H1 (cell line): ENCODE measurements around the gene SPDEF. TPM values are rescaled to one million over a fixed set of nuclear protein-coding genes. Genes with fewer than 3 reads are reported as not detected.
A peak's percentile ranks its signal among the peaks of the same experiment; 100 is the strongest.

Source experiments
- CTCF ChIA-PET: fragments of 300-600 bp; sonication (Branson Sonifier 250); formaldehyde crosslinking; loops from one replicate; lab custom pipeline; 2021; ENCODE audit not compliant: partially characterized antibody; lab: Charles Lee
- POLR2A ChIA-PET: fragments of 300-600 bp; sonication (Branson Sonifier 250); formaldehyde crosslinking; loops from one replicate; lab custom pipeline; 2021; ENCODE audit warnings: inconsistent platforms; ENCODE audit not compliant: partially characterized antibody; lab: Charles Lee
- DNase-seq, 2 experiments: peaks; one replicate each; pipeline versions ENCODE4 v3.0.0 to v3.0.0-alpha.2; 2010 to 2022; ENCODE audit warnings: low spot score in 2 of 2, low read depth in 1 of 2, mixed read lengths in 1 of 2
- FAIRE-seq: peaks from 2 replicates; lab custom pipeline; 2011; peaks lifted over from hg19 to GRCh38; lab: Jason Lieb, UNC
- H2AFZ ChIP-seq: 2 replicates; pipeline ENCODE4 v1.8.1; 2012; ENCODE audit warnings: low read length, inconsistent platforms
- H2AK5ac ChIP-seq: 2 replicates; pipeline ENCODE4 v1.6.1; 2013; ENCODE audit warnings: low read depth, low read length
- H2BK120ac ChIP-seq: replicated peaks from 2 replicates; pipeline ENCODE3; 2013; ENCODE audit warnings: low read depth, low read length, inconsistent platforms
- H2BK12ac ChIP-seq: 2 replicates; pipeline ENCODE4 v1.6.1; 2013; ENCODE audit warnings: low read depth, low read length
- H2BK15ac ChIP-seq: 2 replicates; pipeline ENCODE4 v1.6.1; 2013; ENCODE audit warnings: low read length
- H2BK20ac ChIP-seq: 2 replicates; pipeline ENCODE4 v1.6.1; 2013; ENCODE audit warnings: low read length
- H2BK5ac ChIP-seq: 2 replicates; pipeline ENCODE4 v1.6.1; 2013; ENCODE audit warnings: low read depth, low read length
- H3K14ac ChIP-seq: 2 replicates; pipeline ENCODE4 v1.6.1; 2013; ENCODE audit warnings: inconsistent platforms; ENCODE audit not compliant: insufficient read length
- H3K18ac ChIP-seq: 2 replicates; pipeline ENCODE4 v1.6.1; 2013; ENCODE audit warnings: low read length; ENCODE audit errors: extremely low read depth
- H3K23ac ChIP-seq: 2 replicates; pipeline ENCODE4 v1.6.1; 2013; ENCODE audit warnings: inconsistent platforms; ENCODE audit not compliant: insufficient read length
- H3K23me2 ChIP-seq: 2 replicates; pipeline ENCODE4 v1.6.1; 2013; ENCODE audit warnings: low read depth, low read length
- H3K27ac ChIP-seq: 2 replicates; pipeline ENCODE4 v1.6.1; 2011; ENCODE audit warnings: low read depth, low read length, inconsistent platforms
- H3K27me3 ChIP-seq, 4 experiments: replicated peaks in 1 of 4; 1 replicate in 1 of 4; 2 replicates in 3 of 4; pipeline versions ENCODE4 v1.6.1 to v1.8.1; 2011 to 2013; ENCODE audit warnings: low read length in 3 of 4, mild to moderate bottlenecking in 3 of 4, inconsistent platforms in 2 of 4, mixed read lengths in 2 of 4, moderate library complexity in 1 of 4; ENCODE audit not compliant: control insufficient read depth in 3 of 4, insufficient read depth in 3 of 4; ENCODE audit errors: extremely low read depth in 1 of 4
- H3K36me3 ChIP-seq, 4 experiments: 2 replicates each; pipeline versions ENCODE4 v1.6.1 to v1.8.1; 2011 to 2013; ENCODE audit warnings: mild to moderate bottlenecking in 4 of 4, low read length in 3 of 4, moderate library complexity in 2 of 4, control low read depth in 1 of 4, inconsistent platforms in 1 of 4; ENCODE audit not compliant: insufficient read depth in 4 of 4, control insufficient read depth in 2 of 4
- H3K4ac ChIP-seq: replicated peaks from 2 replicates; pipeline ENCODE3; 2013; ENCODE audit warnings: low read length, low read depth, mixed read lengths, inconsistent platforms; ENCODE audit not compliant: insufficient read length
- H3K4me1 ChIP-seq, 4 experiments: replicated peaks in 1 of 4; 1 replicate in 1 of 4; 2 replicates in 3 of 4; pipeline versions ENCODE4 v1.6.1 to v1.8.1; 2011 to 2013; ENCODE audit warnings: low read length in 3 of 4, inconsistent platforms in 2 of 4, mixed read lengths in 1 of 4; ENCODE audit not compliant: insufficient read depth in 4 of 4, control insufficient read depth in 3 of 4
- H3K4me2 ChIP-seq, 2 experiments: 2 replicates each; pipeline versions ENCODE4 v1.6.1 to v1.8.1; 2011 to 2013; ENCODE audit warnings: low read depth in 2 of 2, low read length in 2 of 2, control low read depth in 1 of 2, inconsistent platforms in 1 of 2, mild to moderate bottlenecking in 1 of 2; ENCODE audit not compliant: insufficient read depth in 1 of 2
- H3K4me3 ChIP-seq, 4 experiments: fragments of 200-600, 300-600 bp in 1 of 4; sonication (generic), shearing (Covaris generic), sonication (Bioruptor Twin) in 1 of 4; 2 replicates each; pipeline versions ENCODE4 v1.5.1 to v1.8.1; 2011 to 2016; ENCODE audit warnings: low read length in 4 of 4, low read depth in 3 of 4, control low read depth in 2 of 4, inconsistent platforms in 2 of 4, mild to moderate bottlenecking in 2 of 4, mixed read lengths in 1 of 4, moderate library complexity in 1 of 4; ENCODE audit not compliant: insufficient read depth in 2 of 4; ENCODE audit errors: extremely low read depth in 1 of 4
- H3K56ac ChIP-seq: replicated peaks from 2 replicates; pipeline ENCODE3; 2013; ENCODE audit warnings: low read depth, mild to moderate bottlenecking, mixed read lengths, low read length, inconsistent platforms; ENCODE audit not compliant: insufficient read length
- H3K79me1 ChIP-seq: 2 replicates; pipeline ENCODE4 v1.6.1; 2013; ENCODE audit warnings: low read depth, low read length, control low read depth
- H3K79me2 ChIP-seq, 2 experiments: 2 replicates each; pipeline versions ENCODE4 v1.6.1 to v1.8.1; 2012 to 2013; ENCODE audit warnings: low read length in 2 of 2, mild to moderate bottlenecking in 2 of 2, inconsistent platforms in 1 of 2; ENCODE audit not compliant: insufficient read depth in 2 of 2, control insufficient read depth in 1 of 2
- H3K9ac ChIP-seq, 4 experiments: replicated peaks in 1 of 4; 1 replicate in 1 of 4; 2 replicates in 3 of 4; pipeline versions ENCODE4 v1.6.1 to v1.8.1; 2011 to 2013; ENCODE audit warnings: low read depth in 3 of 4, low read length in 3 of 4, control low read depth in 2 of 4, mild to moderate bottlenecking in 2 of 4, moderate library complexity in 2 of 4, inconsistent platforms in 1 of 4; ENCODE audit errors: extremely low read depth in 1 of 4
- H3K9me3 ChIP-seq, 2 experiments: 2 replicates each; pipeline versions ENCODE4 v1.6.1 to v1.8.1; 2012 to 2013; ENCODE audit warnings: mild to moderate bottlenecking in 2 of 2, moderate library complexity in 2 of 2, control low read depth in 1 of 2, inconsistent platforms in 1 of 2, low read depth in 1 of 2, low read length in 1 of 2, mixed read lengths in 1 of 2; ENCODE audit not compliant: insufficient read depth in 2 of 2
- H4K20me1 ChIP-seq, 2 experiments: replicated peaks in 1 of 2; 2 replicates each; pipeline versions ENCODE3 to v1.8.1; 2011 to 2013; ENCODE audit warnings: inconsistent platforms in 2 of 2, low read length in 2 of 2, mild to moderate bottlenecking in 1 of 2; ENCODE audit not compliant: insufficient read depth in 2 of 2, control insufficient read depth in 1 of 2
- H4K5ac ChIP-seq: 2 replicates; pipeline ENCODE4 v1.6.1; 2013; ENCODE audit warnings: low read length, low read depth, mixed read lengths, inconsistent platforms; ENCODE audit not compliant: insufficient read length
- H4K8ac ChIP-seq: 2 replicates; pipeline ENCODE4 v1.8.0; 2013; ENCODE audit warnings: mild to moderate bottlenecking, moderate library complexity, low read length, inconsistent platforms; ENCODE audit not compliant: insufficient read depth; ENCODE audit errors: extremely low read depth
- H4K91ac ChIP-seq: replicated peaks from 2 replicates; pipeline ENCODE3; 2013; ENCODE audit warnings: low read length, mixed read lengths, inconsistent platforms; ENCODE audit not compliant: insufficient read length
- KDM4A ChIP-seq: IDR thresholded peaks from one replicate; pipeline ENCODE4 v1.7.1; 2012; ENCODE audit warnings: low read depth, mild to moderate bottlenecking, moderate library complexity, low read length, inconsistent platforms; ENCODE audit not compliant: severe bottlenecking
- RAD21 ChIP-seq, 2 experiments: IDR thresholded peaks in 1 of 2; conservative IDR thresholded peaks in 1 of 2; 2 replicates each; pipeline ENCODE4 v1.6.1; 2011; ENCODE audit warnings: low read depth in 2 of 2, low read length in 2 of 2, improper control_type of control experiment in 1 of 2, inconsistent platforms in 1 of 2, mild to moderate bottlenecking in 1 of 2, moderate library complexity in 1 of 2
- WGBS, 2 experiments: shearing (Covaris generic) in 1 of 2; methylation state at CpG; one replicate each; pipeline versions ENCODE4 v1.1.6 to v1.1.7; 2013 to 2015; ENCODE audit warnings: low lambda C conversion rate in 2 of 2, mixed read lengths in 2 of 2, inconsistent platforms in 1 of 2, low coverage in 1 of 2, missing lambda C conversion rate in 1 of 2; ENCODE audit not compliant: insufficient replicate concordance in 2 of 2, insufficient coverage in 1 of 2, insufficient read length in 1 of 2; ENCODE audit errors: extremely low coverage in 1 of 2, missing lambda C conversion rate in 1 of 2; 5-methylcytosine and 5-hydroxymethylcytosine counted together
- polyA plus RNA-seq, 7 experiments: library from polyadenylated mRNA; depleted of rRNA in 3 of 7; stranded (reverse) in 5 of 7; unstranded in 2 of 7; fragments of >200 nt in 5 of 7; fragments of 200-250 nt in 2 of 7; gene quantifications; 1 replicate in 5 of 7; 2 replicates in 1 of 7; 4 replicates in 1 of 7; pipeline versions ENCODE4 v1.2.1 to v1.2.3, GENCODE V29; 2011 to 2013; ENCODE audit warnings: missing spikeins in 2 of 7, mixed read lengths in 2 of 7
- total RNA-seq: library from RNA; stranded (reverse); fragmentation: NEBNext Ultra II Directional; extraction: Animal tissue kit (Norgen Biotek cat#: 25700); gene quantifications from 2 replicates; pipeline ENCODE4 v1.2.1, GENCODE V29; 2021

The SPDEF gene
- total and polyA plus RNA-seq, 2 of the 8 experiments (the other 6 are each of a cell fraction or from before 2014, with no cell fraction given), result 0.15 to 0.30 TPM

GRCh38 chr6:34490390-34491090, 65.6 kb downstream of the SPDEF start:
- POLR2A ChIA-PET, result interaction anchor here (1.0 to 1.2 kb wide), 2 partner anchors 15 to 25 kb away, joined by 3 read pairs; no protein-coding TSS in a partner anchor
- CTCF ChIA-PET, result interaction anchor here (1.0 kb wide), 1 partner anchor 41 kb away, joined by 3 read pairs; no protein-coding TSS in a partner anchor
- Histone ChIP-seq H4K5ac (no peak overlapping the region), H3K9me3 (no peaks in the 10 kb centered on the region), H3K18ac (peak overlapping the region; percentile 19; the same call in 1 of the 2 replicates), H3K79me2 (no peaks in the 10 kb centered on the region), H3K4ac (peak overlapping the region; percentile 50), H2BK20ac (0 out of 2 replicates have a peak overlapping the region, but pooled peaks have one; percentile 18), H3K56ac (no peak overlapping the region), H3K4me3 (no peak overlapping the region), H2AFZ (no peak overlapping the region), H2BK15ac (peak overlapping the region; percentile 92), H3K23ac (no peak overlapping the region), H3K4me2 (0 out of 4 replicates have a peak overlapping the region, but pooled peaks of 1 of the 2 experiments have one; percentile 8), H3K4me1 (peaks cover 0 to 7% (median 0%) of the 10 kb centered on the region in 4 experiments; a peak in 2 of 7 replicates), H3K9ac (no peak overlapping the region), H2BK120ac (no peak overlapping the region), H3K23me2 (no peaks in the 10 kb centered on the region), H3K14ac (no peak overlapping the region), H2BK12ac (no peak overlapping the region), H2AK5ac (no peak overlapping the region), H3K79me1 (no peaks in the 10 kb centered on the region), H4K91ac (no peak overlapping the region), H3K27ac (no peak overlapping the region), H2BK5ac (no peak overlapping the region), H4K8ac (no peak overlapping the region), H3K27me3 (no peaks in the 10 kb centered on the region; a peak in 1 of 7 replicates), H3K36me3 (no peaks in the 10 kb centered on the region), H4K20me1 (no peaks in the 10 kb centered on the region)
- 90% methylated on average over 20 of the region's 20 CpGs; no CpG with 5 or more reads in 1 of the 2 experiments for WGBS, 2 experiments
- FAIRE-seq, result no peak
- DNase-seq, result no peak
- TF ChIP-seq KDM4A (no peak), RAD21 (IDR thresholded peaks at IDR 0.05 in 1 of 2, conservative IDR thresholded peaks at IDR 0.05 in 1 of 2; ENCODE audit: low read depth in 2 of 2, low read length in 2 of 2) (peak in 1 of 2 experiments; percentile 17; a peak in 2 of 4 replicates)
